ENCODE data around the gene AGMO.

AGMO gene

DNA sequence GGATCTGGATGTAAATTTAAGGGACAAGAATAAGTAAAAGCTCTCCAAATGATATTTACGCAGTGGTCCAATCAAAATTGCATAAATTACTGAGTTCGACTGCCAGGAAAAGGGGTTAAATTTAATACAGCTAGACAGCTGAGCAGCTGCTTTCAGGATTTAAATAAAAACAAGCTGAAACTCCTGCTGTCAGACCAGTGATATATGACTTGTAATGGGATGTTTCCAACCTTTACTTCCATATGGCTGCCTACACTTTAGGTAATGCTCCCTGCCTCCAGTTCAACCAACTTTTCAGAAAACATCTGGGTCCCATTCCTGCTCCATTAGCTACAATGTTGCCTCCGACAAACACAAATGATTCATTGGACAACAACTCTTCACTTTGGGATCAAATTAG, 333.0 kb downstream of the AGMO start:
- no peak for DNase-seq (ENCODE audit: low read depth in 2 of 2)

DNA sequence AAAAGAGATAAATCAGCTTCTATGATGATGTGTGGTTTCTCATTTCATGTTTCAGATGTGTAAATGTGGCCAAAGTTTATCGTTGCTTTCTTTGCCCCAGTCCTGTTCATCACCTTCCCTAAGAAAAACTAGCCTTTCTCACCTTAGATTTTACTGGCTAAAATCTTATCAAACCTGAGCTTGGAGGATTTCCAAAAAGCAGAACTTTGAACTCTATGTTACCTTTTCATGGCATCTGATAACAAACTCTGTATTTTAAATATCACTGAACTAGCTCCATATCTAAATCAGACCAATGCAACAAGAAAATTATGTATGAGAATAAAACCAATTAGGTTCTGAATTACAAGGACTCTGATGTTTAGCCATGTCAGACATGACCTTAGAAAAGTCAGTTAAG, 335.8 kb downstream of the AGMO start:
- DNase-seq (ENCODE audit: low read depth in 2 of 2) = no peak

DNA sequence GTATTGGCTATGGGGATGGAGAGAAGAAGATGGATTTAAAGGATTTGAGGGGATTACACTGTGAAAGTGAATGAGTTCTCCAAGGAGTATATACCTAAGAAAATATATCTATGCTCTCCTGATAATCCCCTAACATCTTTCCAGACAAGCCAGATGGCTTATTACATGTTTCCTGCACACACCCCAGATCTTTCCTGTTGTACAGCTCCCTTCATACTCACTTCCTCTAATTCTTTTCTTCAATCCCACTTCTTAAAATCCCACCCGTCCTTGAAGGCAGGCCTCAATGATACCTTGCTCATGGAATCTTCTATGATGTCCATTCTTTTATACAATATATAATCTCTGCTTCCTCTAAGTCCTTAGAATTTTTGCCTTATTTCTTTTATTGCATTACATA, 342.1 kb downstream of the AGMO start:
- DNase-seq (ENCODE audit: low read depth in 2 of 2) = no peak

DNA sequence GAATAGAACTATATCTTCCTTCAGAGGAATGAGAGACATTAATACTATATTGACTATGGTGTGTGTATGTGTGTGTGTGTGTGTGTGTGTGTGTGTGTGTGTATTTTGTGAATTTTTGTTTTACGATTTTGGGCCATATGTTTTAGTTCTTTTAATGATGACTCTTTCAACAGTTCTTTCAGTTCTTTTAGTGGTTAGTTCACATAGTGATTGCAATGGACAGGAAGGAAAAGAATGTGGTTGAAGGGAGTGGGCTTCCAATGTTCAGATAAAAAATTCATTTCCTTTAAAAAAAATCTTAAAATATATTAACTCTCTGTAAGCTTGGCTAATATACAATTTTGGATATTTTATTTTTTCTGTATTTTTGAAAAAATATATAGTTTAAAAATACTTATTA, 343.6 kb downstream of the AGMO start:
- DNase-seq (ENCODE audit: low read depth in 2 of 2) = no peak

DNA sequence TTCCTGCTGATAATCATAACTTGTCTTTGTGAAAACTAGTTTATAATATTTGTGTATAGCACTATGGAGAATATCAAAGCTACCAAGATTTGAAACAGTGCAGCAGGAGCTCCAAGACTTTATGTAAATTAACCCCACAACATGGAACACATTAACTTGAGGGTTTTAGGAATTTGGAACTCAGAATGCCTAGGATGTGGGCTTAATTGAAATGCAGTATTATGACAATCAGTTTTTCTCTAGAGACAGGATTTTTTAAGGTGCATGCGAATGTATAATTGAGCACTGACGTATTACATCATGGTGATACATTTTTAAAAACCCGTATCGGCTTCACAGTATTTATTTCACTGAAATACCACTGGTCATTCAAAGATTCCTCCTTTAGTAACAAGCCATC, 346.2 kb downstream of the AGMO start:
- DNase-seq (ENCODE audit: low read depth in 2 of 2) = no peak

- no peak for DNase-seq (ENCODE audit: low read depth in 2 of 2)
Measured at GRCh38 chr7:15214976-15215375, 346.8 kb downstream of the AGMO start.

GRCh38 chr7:15213093-15213492, 348.7 kb downstream of the AGMO start:
- DNase-seq (ENCODE audit: low read depth in 2 of 2) = no peak

DNA sequence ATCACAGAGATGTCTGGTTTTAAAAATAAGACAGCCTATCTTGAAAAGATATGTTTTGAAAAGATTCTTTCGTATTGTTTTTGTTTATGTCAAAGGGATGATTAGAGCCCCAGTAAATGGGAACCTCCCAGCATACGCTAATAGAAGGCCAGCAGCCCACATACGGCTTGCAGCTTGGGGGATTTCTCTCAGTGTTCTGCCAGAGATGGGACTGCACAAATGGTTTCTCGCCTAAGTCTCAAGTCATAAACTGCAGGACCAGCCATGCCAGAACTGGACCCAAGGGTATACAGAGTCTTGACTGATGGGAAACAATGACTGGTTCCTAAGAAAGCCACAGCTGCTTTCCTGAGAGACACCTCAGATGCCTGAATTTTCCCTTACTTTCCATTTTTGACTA, 352.4 kb downstream of the AGMO start:
- DNase-seq (ENCODE audit: low read depth in 2 of 2) = no peak

GRCh38 chr7:15204421-15204820, 357.4 kb downstream of the AGMO start:
- no peak for DNase-seq (ENCODE audit: low read depth in 2 of 2)

- DNase-seq (ENCODE audit: low read depth in 2 of 2) = no peak
Measured at GRCh38 chr7:15199482-15199881, 362.3 kb downstream of the AGMO start.

DNA sequence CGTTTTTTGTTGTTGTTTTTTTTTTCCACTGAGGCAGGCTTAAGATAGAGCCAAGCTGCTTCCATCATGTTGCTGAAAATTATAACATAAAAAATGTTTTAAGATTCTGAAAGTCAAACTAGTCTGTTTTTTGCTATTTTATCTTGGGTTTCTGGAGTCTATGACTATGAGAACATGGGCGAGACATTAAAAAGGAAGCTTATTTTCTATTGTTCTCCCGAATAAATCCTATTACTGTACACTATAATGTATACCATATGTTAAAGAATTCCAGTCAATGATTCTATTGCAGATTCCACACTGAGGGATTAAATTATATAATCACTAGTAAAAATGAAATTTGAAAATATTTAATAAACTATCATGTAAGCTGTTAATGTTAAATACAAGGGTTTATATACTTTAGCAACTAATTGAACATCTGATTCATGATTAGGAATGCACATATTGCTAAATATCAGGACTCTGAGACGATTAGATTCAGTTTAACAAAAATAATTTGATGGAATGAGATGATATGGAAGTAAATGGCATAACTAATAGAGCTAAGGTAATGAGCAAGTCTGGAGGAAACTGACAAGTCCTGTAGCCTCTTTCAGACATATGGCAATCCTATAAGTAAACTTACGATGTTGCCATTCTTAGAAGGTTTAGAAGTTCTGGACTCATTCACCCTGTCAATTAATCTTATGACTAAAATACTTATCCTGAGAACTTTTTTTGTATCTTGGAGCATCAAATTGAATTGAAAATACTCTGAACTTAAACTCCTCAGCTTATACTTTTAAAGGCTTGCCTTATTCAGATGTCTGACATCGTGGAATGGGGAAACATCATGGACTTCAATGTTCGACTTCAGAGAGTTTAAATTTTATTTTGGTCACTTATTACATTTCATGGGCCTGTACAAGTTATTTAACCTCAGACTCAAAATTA, 364.5 kb downstream of the AGMO start:
- no peak for DNase-seq (ENCODE audit: low read depth in 2 of 2)

DNA sequence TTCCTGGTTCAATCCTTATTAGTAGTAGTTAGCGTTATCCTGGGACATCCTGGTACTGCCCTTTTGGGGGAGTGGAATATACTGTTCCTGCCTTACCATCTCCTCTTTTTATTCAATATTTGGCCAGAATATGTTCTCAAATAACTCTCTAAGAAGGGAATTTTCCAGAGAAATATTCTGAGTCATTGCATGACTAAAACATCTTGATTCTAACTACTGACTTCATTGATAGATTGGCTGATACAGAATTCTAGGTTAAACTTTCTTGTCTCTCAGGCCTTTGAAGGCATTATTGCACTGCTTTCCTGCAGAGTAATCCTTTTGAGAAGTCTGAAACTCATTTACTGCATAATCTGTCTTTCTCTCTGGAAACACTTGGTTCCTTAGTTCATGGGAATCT, 383.8 kb downstream of the AGMO start:
- DNase-seq (ENCODE audit: low read depth in 2 of 2) = no peak

- DNase-seq (ENCODE audit: low read depth in 2 of 2) = no peak
Measured at GRCh38 chr7:15176089-15176488, 385.7 kb downstream of the AGMO start.

GRCh38 chr7:15175152-15175551, 386.7 kb downstream of the AGMO start:
- no peak for DNase-seq (ENCODE audit: low read depth in 2 of 2)

DNA sequence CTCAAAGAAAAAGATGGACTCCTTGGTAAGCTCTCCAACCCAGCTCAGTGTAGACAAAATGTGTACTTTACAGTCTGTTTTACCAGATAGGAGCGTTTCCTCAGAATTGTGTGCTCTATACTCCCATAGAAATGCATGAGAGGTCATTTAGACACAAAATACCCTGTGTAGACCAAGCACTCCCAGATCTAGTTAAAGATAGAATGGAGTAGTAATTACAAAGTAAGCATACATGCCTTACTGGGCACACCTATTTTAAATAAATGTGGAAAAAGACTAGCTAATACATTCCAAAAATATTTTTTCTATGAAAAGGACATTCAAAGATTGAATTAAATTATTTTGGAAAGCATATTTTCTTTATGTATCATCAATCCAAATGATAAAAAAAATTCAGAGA, 387.3 kb downstream of the AGMO start:
- no peak for DNase-seq (ENCODE audit: low read depth in 2 of 2)

- DNase-seq (ENCODE audit: low read depth in 2 of 2) = no peak
Measured at GRCh38 chr7:15168489-15168888, 393.3 kb downstream of the AGMO start.

DNA sequence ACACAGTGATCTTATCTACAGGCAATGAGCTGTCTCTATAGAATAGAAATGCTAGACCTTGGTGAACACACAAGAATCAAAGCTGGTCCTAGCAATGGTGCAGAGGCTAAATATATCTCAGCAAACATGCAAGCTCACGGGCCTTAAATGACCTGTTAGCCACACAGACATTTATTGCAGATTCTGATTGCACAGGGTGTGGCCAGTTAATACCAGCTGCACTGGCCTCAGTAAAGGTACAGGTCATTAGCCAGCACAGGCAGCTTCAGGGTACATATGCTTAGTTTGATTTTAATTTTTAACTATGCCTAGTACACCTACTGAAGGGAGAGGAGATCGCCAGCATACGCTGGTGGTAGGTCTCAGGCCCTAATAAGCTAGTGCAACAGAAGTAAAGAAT, 393.9 kb downstream of the AGMO start:
- DNase-seq (ENCODE audit: low read depth in 2 of 2) = no peak

DNA sequence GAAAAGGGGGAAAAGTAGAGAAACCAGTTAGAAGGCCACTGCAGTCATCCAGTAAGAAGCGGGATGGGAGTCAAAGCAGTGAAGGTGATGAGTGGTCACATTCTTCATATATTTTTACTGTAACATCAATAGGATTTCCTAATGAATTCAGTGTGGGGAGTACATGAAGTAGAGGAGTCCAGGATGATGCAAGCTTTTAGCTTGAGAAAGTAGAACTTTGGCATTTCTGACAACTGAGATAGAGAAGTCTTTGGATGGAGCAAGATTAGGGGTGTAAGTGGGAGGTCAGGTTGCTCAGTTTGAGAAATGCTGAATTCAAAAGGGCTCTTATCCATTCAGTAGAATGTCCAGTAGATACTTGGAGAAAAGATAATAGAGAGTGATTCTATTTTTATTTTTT, 395.2 kb downstream of the AGMO start:
- DNase-seq (ENCODE audit: low read depth in 2 of 2) = no peak

DNA sequence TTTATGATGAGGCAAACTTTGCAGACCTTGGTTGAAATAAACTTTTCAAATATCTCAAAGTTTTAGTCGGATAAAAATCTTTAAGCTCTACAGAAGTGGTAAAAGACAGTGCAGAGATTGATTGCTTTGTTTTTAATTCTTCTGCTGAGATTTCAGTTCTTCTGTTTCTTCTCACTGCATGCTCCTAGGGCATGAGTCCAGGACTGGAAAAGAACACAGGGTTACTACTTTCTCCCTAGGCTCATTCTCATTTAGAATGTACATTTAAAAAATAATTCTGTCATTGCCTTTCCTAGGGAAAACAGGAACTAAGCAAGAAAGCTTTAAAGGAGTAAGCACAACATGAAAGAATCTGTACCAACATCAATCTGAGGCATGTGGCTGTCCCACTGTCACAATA, 402.6 kb downstream of the AGMO start:
- no peak for DNase-seq (ENCODE audit: low read depth in 2 of 2)

GRCh38 chr7:15158141-15158810, 403.5 kb downstream of the AGMO start:
- no peak for DNase-seq (ENCODE audit: low read depth in 2 of 2)

Measured in stimulated activated CD4-positive, alpha-beta T cell treated with anti-CD3 and anti-CD28 coated beads, Interleukin-4, amount 100 ng/mL, for 48 hours (primary cell).